ENCODE data around the gene GPR171.
"Not testable (repeated sequence)": the region's sequence is repeated elsewhere in the genome, so short reads cannot be mapped to it uniquely, and the experiment has no call there.

GPR171 gene

GRCh38 chr3:151183265-151183671, 19.7 kb downstream of the GPR171 start:
- TF ChIP-seq CTCF (IDR thresholded peaks at IDR 0.05; ENCODE audit: extremely low read depth, insufficient read depth, missing control alignments), result no peak
- in situ Hi-C loops (cut with MboI; ENCODE audit: low pct_unique_long_range_greater_than_20kb, low sequenced_read_pairs, unreplicated experiment), result no loop called here
- DNase-seq (ENCODE audit: low spot score), result no peak

- in situ Hi-C loops (cut with MboI; ENCODE audit: low pct_unique_long_range_greater_than_20kb, low sequenced_read_pairs, unreplicated experiment), result no loop called here
- no peak for DNase-seq (ENCODE audit: low spot score)
- no peak for TF ChIP-seq CTCF (IDR thresholded peaks at IDR 0.05; ENCODE audit: extremely low read depth, insufficient read depth, missing control alignments)
These were observed 20.5 kb downstream of the GPR171 start for GRCh38 chr3:151182349-151183079.

GRCh38 chr3:151178208-151178845, 24.7 kb downstream of the GPR171 start:
- DNase-seq (ENCODE audit: low spot score), result no peak
- no peak for TF ChIP-seq CTCF (IDR thresholded peaks at IDR 0.05; ENCODE audit: extremely low read depth, insufficient read depth, missing control alignments)
- in situ Hi-C loops (cut with MboI; ENCODE audit: low pct_unique_long_range_greater_than_20kb, low sequenced_read_pairs, unreplicated experiment), result no loop called here

GRCh38 chr3:151175952-151176351, 27.1 kb downstream of the GPR171 start:
- no peak for TF ChIP-seq CTCF (IDR thresholded peaks at IDR 0.05; ENCODE audit: extremely low read depth, insufficient read depth, missing control alignments)
- in situ Hi-C loops (cut with MboI; ENCODE audit: low pct_unique_long_range_greater_than_20kb, low sequenced_read_pairs, unreplicated experiment), result no loop called here
- no peak for DNase-seq (ENCODE audit: low spot score)

- no peak for TF ChIP-seq CTCF (IDR thresholded peaks at IDR 0.05; ENCODE audit: extremely low read depth, insufficient read depth, missing control alignments)
- no peak for DNase-seq (ENCODE audit: low spot score)
- in situ Hi-C loops (cut with MboI; ENCODE audit: low pct_unique_long_range_greater_than_20kb, low sequenced_read_pairs, unreplicated experiment), result loop anchor here (5.0 kb wide), 1 partner anchor 103 kb away; the partner anchor contains the start of gene P2RY14
These were observed 28.7 kb downstream of the GPR171 start for GRCh38 chr3:151174351-151174750.

- peak; percentile 11 for DNase-seq (ENCODE audit: low spot score)
- in situ Hi-C loops (cut with MboI; ENCODE audit: low pct_unique_long_range_greater_than_20kb, low sequenced_read_pairs, unreplicated experiment), result loop anchor here (5.0 kb wide), 1 partner anchor 106 kb away; the partner anchor contains the start of gene P2RY14
- TF ChIP-seq CTCF (IDR thresholded peaks at IDR 0.05; ENCODE audit: extremely low read depth, insufficient read depth, missing control alignments), result no peak
These were observed 31.8 kb downstream of the GPR171 start for GRCh38 chr3:151171145-151171757.

- in situ Hi-C loops (cut with MboI; ENCODE audit: low pct_unique_long_range_greater_than_20kb, low sequenced_read_pairs, unreplicated experiment), result loop anchor here (5.0 to 10.0 kb wide), 2 partner anchors 55 to 107 kb away; partner anchors contain the start of gene P2RY14
- not testable (repeated sequence) for DNase-seq (ENCODE audit: low spot score)
These were observed 32.9 kb downstream of the GPR171 start for GRCh38 chr3:151169948-151170679.

All from GM13977 (cell line).